Cerebellar nuclear complex (tissue), 1 donor: Measurements from ENCODE around the gene ARMC12.
"Not testable (repeated sequence)": the region's sequence is repeated elsewhere in the genome, so short reads cannot be mapped to it uniquely, and the experiment has no call there.

ENCODE experiments used
- DNase-seq, 2 experiments: peaks; one replicate each; lab custom pipeline; 2025; lab: John Stamatoyannopoulos, UW

ARMC12 gene

GRCh38 chr6:35718911-35719381 lies 17.9 kb upstream of the ARMC12 start:
- no peak for DNase-seq

GRCh38 chr6:35719404-35719829 lies 17.4 kb upstream of the ARMC12 start:
- DNase-seq, result no peak

GRCh38 chr6:35719830-35720733 lies 16.8 kb upstream of the ARMC12 start:
- DNase-seq, result no peak

- DNase-seq, result no peak
Measured at GRCh38 chr6:35722121-35722761, 14.6 kb upstream of the ARMC12 start.

GRCh38 chr6:35723587-35723986 lies 13.2 kb upstream of the ARMC12 start:
- no peak for DNase-seq

GRCh38 chr6:35724059-35724458 lies 12.8 kb upstream of the ARMC12 start:
- DNase-seq, result no peak

GRCh38 chr6:35724471-35724870 lies 12.4 kb upstream of the ARMC12 start:
- no peak for DNase-seq

GRCh38 chr6:35725081-35725708 lies 11.6 kb upstream of the ARMC12 start:
- no peak for DNase-seq

- DNase-seq, result no peak
Measured at GRCh38 chr6:35725721-35726438, 11.0 kb upstream of the ARMC12 start.

- no peak for DNase-seq
Measured at GRCh38 chr6:35727231-35727934, 9.4 kb upstream of the ARMC12 start.

- peak in 1 of 2 experiments; percentile 23 for DNase-seq
Measured at GRCh38 chr6:35727935-35728682, 8.7 kb upstream of the ARMC12 start.

GRCh38 chr6:35728683-35729678 lies 7.9 kb upstream of the ARMC12 start:
- DNase-seq, result no peak

GRCh38 chr6:35729722-35730121 lies 7.1 kb upstream of the ARMC12 start:
- DNase-seq, result no peak

GRCh38 chr6:35730745-35731413 lies 6.0 kb upstream of the ARMC12 start:
- no peak for DNase-seq

GRCh38 chr6:35731414-35731735 lies 5.5 kb upstream of the ARMC12 start:
- DNase-seq, result peak in 1 of 2 experiments; percentile 30

GRCh38 chr6:35731736-35732532 lies 4.9 kb upstream of the ARMC12 start:
- DNase-seq, result peak in 1 of 2 experiments; percentile 28

GRCh38 chr6:35733633-35734032 lies 3.2 kb upstream of the ARMC12 start:
- DNase-seq, result no peak

- not testable (repeated sequence) for DNase-seq
Measured at GRCh38 chr6:35734319-35734718, 2.5 kb upstream of the ARMC12 start.
